Cardiac muscle cell (in vitro differentiated cells and primary cell): Measurements from ENCODE around the gene IDNK. TPM values are rescaled to one million over a fixed set of nuclear protein-coding genes. Genes with fewer than 3 reads are reported as not detected.

ENCODE experiments used
- DNase-seq, 2 donors: peaks; one replicate each; pipeline versions ENCODE4 v3.0.0 to v3.0.0-alpha.2; 2010 to 2017; ENCODE audit warnings: low read depth in 1 of 2, low spot score in 1 of 2
- H3K27ac ChIP-seq: fragments of 200-600 bp; sonication (generic); 2 replicates; pipeline ENCODE4 v1.5.1; 2016
- H3K27me3 ChIP-seq: fragments of 200-600 bp; sonication (generic); 2 replicates; pipeline ENCODE4 v1.6.0; 2016; ENCODE audit warnings: control low read depth
- H3K36me3 ChIP-seq: fragments of 200-600 bp; sonication (generic); 2 replicates; pipeline ENCODE4 v1.5.1; 2016; ENCODE audit warnings: control low read depth
- H3K4me1 ChIP-seq: fragments of 200-600 bp; sonication (generic); 2 replicates; pipeline ENCODE4 v1.8.1; 2017; ENCODE audit warnings: low read depth, mild to moderate bottlenecking, mixed run types
- H3K4me3 ChIP-seq: fragments of 200-600 bp; sonication (generic); 2 replicates; pipeline ENCODE4 v1.5.1; 2016; ENCODE audit warnings: mild to moderate bottlenecking
- H3K9me3 ChIP-seq: fragments of 200-600 bp; sonication (generic); 2 replicates; pipeline ENCODE4 v1.5.1; 2017; ENCODE audit warnings: low read depth, mild to moderate bottlenecking, control low read depth
- polyA plus RNA-seq: library from polyadenylated mRNA; unstranded; fragments of >200 nt; fragmentation: Nextera tagmentation; extraction: Ambion mirVana; gene quantifications from 2 replicates; pipeline ENCODE4 v1.2.1, GENCODE V29; 2016
- total RNA-seq: library from RNA; depleted of rRNA; stranded (reverse); fragments of >200 nt; gene quantifications from 2 replicates; pipeline ENCODE4 v1.2.3, GENCODE V29; 2016
- TF ChIP-seq, protein P1 (sequence below): IDR thresholded peaks from 2 replicates; pipeline ENCODE4 v1.5.1; 2012; ENCODE audit warnings: low read depth, mild to moderate bottlenecking, low read length

The IDNK gene
- total and polyA plus RNA-seq, 2 experiments from 2014 or later = 6.0 to 6.4 TPM

DNA sequence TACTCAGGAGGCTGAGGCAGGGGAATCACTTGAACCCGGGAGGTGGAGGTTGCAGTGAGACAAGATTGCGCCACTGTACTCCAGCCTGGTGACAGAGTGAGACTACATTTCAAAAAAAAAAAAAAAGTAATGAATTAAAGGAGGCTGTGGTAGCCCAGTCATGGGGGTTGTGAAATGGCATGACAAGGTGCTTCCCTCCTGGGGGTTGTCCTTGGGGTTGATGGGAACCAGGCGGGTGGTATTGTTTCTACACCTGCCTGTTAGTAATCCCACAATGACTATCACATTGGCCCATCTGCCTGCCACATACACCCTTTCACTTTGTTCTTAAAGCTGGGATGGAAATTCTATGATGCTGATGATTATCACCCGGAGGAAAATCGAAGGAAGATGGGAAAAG lies 5.6 kb downstream of the IDNK start:
- DNase-seq = no peak
- Histone ChIP-seq H3K27me3 (no peaks in the 10 kb centered on the region), H3K4me3 (no peak overlapping the region), H3K36me3 (no peaks in the 10 kb centered on the region), H3K4me1 (peaks cover 4% of the 10 kb centered on the region), H3K27ac (no peak overlapping the region), H3K9me3 (no peaks in the 10 kb centered on the region)
- TF ChIP-seq, protein P1, sequence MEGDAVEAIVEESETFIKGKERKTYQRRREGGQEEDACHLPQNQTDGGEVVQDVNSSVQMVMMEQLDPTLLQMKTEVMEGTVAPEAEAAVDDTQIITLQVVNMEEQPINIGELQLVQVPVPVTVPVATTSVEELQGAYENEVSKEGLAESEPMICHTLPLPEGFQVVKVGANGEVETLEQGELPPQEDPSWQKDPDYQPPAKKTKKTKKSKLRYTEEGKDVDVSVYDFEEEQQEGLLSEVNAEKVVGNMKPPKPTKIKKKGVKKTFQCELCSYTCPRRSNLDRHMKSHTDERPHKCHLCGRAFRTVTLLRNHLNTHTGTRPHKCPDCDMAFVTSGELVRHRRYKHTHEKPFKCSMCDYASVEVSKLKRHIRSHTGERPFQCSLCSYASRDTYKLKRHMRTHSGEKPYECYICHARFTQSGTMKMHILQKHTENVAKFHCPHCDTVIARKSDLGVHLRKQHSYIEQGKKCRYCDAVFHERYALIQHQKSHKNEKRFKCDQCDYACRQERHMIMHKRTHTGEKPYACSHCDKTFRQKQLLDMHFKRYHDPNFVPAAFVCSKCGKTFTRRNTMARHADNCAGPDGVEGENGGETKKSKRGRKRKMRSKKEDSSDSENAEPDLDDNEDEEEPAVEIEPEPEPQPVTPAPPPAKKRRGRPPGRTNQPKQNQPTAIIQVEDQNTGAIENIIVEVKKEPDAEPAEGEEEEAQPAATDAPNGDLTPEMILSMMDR = no peak

DNA sequence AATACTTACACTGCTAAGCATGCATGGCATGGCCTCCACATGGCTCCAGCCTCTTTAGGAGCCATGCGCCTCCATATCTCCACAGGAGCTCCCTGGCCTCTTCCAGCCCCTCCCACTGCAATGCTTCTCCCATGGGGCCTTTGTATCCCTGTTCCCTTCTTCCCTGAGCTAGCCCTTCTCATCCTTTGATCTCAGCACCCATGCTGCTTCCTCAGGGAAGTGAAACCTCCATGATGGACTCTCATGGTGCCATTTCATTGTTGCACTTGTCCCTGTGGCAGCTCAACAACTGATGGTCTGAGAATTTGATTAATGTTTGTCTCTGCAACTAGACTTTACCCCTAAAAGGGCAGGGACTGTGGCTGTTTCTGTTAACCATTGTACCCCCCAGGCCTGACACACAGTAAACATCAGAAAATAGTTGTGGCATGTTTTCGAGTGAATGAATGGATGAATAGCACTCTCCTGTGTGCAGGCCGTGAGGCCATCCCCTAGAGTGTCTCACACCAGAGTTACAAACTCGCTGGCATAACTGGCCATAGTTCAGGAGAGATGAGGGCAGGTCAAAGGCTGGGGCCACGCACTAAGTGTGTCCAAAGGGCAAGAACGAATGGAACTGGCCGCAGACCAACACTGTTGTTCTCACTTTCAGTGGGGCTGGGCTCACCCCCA lies 6.6 kb downstream of the IDNK start:
- Histone ChIP-seq H3K9me3 (no peaks in the 10 kb centered on the region), H3K36me3 (no peaks in the 10 kb centered on the region), H3K27me3 (no peaks in the 10 kb centered on the region), H3K27ac (no peak overlapping the region), H3K4me1 (peaks cover 4% of the 10 kb centered on the region), H3K4me3 (no peak overlapping the region)
- DNase-seq = no peak
- TF ChIP-seq, protein P1 = no peak

DNA sequence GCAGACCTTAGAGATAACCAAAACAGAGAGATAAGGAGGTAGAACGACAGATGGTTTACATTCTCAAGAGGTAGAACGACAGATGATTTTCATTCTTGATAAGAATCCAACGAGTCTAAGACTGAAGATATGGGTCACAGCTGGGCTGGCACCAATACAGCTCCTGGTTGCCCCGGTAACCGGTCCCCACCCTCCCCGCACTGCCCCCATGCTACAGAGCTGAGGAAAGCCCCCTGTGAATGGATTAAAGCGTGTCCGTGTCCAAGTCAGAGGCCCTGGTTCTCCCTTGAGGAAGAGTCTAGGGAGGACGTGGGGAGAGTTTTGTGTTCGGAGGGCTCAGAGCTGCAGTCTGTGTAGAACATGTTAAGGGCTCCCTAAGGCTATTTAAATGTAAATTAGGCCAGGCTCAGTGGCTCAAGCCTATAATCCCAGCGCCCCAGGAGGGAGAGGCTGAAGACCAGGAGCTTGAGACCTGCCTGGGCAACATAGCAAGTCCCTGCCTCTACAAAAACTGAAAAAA lies 8.1 kb downstream of the IDNK start:
- DNase-seq = peak; percentile 19
- TF ChIP-seq, protein P1 = no peak
- no peaks in the 10 kb centered on the region for H3K27me3 ChIP-seq
- no peaks in the 10 kb centered on the region for H3K9me3 ChIP-seq
- no peak overlapping the region for H3K27ac ChIP-seq
- H3K4me3 ChIP-seq = no peak overlapping the region
- peaks cover 4% of the 10 kb centered on the region for H3K4me1 ChIP-seq
- no peaks in the 10 kb centered on the region for H3K36me3 ChIP-seq

DNA sequence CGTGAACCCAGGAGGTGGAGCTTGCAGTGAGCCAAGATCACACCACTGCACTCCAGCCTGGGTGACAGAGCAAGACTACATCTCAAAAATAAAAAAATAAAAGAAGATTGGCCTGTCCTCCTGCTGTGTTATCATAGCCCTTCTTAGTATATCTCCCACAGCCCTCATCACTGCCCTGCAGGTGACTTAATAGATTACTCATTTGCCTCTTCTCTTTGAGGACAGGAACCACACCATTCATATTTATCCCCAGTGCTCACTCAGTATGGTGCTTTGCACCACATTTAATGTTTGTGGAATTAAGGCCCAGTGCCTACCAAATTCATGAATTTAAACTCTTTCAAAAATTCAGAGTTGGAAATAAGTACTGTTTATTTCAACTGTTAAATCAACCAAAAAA lies 10.3 kb downstream of the IDNK start:
- H3K27me3 ChIP-seq = no peaks in the 10 kb centered on the region
- H3K4me3 ChIP-seq = no peak overlapping the region
- no peaks in the 10 kb centered on the region for H3K36me3 ChIP-seq
- TF ChIP-seq, protein P1 = no peak
- no peaks in the 10 kb centered on the region for H3K9me3 ChIP-seq
- H3K27ac ChIP-seq = no peak overlapping the region
- peaks cover 4% of the 10 kb centered on the region for H3K4me1 ChIP-seq
- no peak for DNase-seq

DNA sequence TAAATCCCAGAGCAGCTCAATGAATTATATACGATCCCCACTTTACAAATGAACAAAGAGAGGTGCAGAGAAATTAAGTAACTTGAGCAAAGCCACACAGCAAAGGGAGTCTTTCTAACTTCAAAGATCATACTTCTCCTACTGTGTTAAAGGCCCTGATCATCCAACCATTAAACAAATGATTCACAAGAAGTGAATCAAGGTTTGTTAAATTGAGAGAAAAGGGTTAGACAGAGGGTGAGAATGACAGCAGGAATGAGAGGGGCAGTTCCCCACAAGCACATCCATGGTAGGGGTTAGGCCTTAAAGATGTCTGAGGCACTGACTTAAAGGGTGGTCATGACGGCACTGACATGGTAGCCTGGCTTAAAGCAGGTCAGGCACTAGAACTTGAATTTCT lies 10.7 kb downstream of the IDNK start:
- H3K27me3 ChIP-seq = no peaks in the 10 kb centered on the region
- H3K9me3 ChIP-seq = no peaks in the 10 kb centered on the region
- H3K4me3 ChIP-seq = no peak overlapping the region
- no peak overlapping the region for H3K27ac ChIP-seq
- no peaks in the 10 kb centered on the region for H3K36me3 ChIP-seq
- H3K4me1 ChIP-seq = peaks cover 4% of the 10 kb centered on the region
- TF ChIP-seq, protein P1 = no peak
- no peak for DNase-seq
